GM23338 (cell line): ENCODE data around the gene TMEM178B. TPM values are rescaled to one million over a fixed set of nuclear protein-coding genes. Genes with fewer than 3 reads are reported as not detected.

Experiments
- ATAC-seq: fragments of 200-7000 bp; cut with Tn5 transposase; 3 replicates; pipeline ENCODE4 v1.9.1; 2020
- DNase-seq: peaks from one replicate; pipeline ENCODE4 v3.0.0-alpha.2; 2015; ENCODE audit warnings: low spot score
- H2AFZ ChIP-seq: fragments of 200-600 bp; sonication (generic); 2 replicates; pipeline ENCODE4 v1.8.0; 2016; ENCODE audit warnings: antibody characterized with exemption, mild to moderate bottlenecking, moderate library complexity
- H3F3A ChIP-seq: fragments of 200-600 bp; sonication (generic); replicated peaks from 2 replicates; pipeline ENCODE4 v1.8.0; 2017; ENCODE audit warnings: antibody characterized with exemption, mixed run types, low read depth
- H3K27ac ChIP-seq: fragments of 200-600 bp; sonication (generic); 2 replicates; pipeline ENCODE4 v1.6.1; 2016; ENCODE audit warnings: low read depth
- H3K27me3 ChIP-seq: fragments of 200-600 bp; sonication (generic); 2 replicates; pipeline ENCODE4 v1.8.0; 2016; ENCODE audit warnings: mild to moderate bottlenecking, mixed run types, moderate library complexity; ENCODE audit not compliant: insufficient read depth
- H3K36me3 ChIP-seq: fragments of 200-600 bp; sonication (generic); 2 replicates; pipeline ENCODE4 v1.8.0; 2016; ENCODE audit warnings: mild to moderate bottlenecking; ENCODE audit not compliant: insufficient read depth
- H3K4me1 ChIP-seq: fragments of 200-600 bp; sonication (generic); 2 replicates; pipeline ENCODE4 v1.8.0; 2016; ENCODE audit warnings: mild to moderate bottlenecking, moderate library complexity; ENCODE audit not compliant: insufficient read depth
- H3K4me2 ChIP-seq: fragments of 200-600 bp; sonication (generic); 2 replicates; pipeline ENCODE4 v1.7.1; 2017; ENCODE audit warnings: mixed run types
- H3K4me3 ChIP-seq: fragments of 200-600 bp; sonication (generic); 2 replicates; pipeline ENCODE4 v1.6.1; 2016; ENCODE audit warnings: mixed run types
- H3K79me2 ChIP-seq: fragments of 200-600 bp; sonication (generic); replicated peaks from 2 replicates; pipeline ENCODE4 v1.8.0; 2017; ENCODE audit warnings: mild to moderate bottlenecking; ENCODE audit not compliant: insufficient read depth
- H3K9me2 ChIP-seq: fragments of 200-600 bp; sonication (generic); 2 replicates; pipeline ENCODE4 v1.8.0; 2017; ENCODE audit not compliant: insufficient read depth
- H4K20me1 ChIP-seq: fragments of 200-600 bp; sonication (generic); replicated peaks from 2 replicates; pipeline ENCODE4 v1.8.0; 2017; ENCODE audit warnings: mild to moderate bottlenecking; ENCODE audit not compliant: insufficient read depth
- H3K27ac Mint-ChIP-seq: 2 replicates; pipeline ENCODE4 v1.8.0; 2020; ENCODE audit warnings: inconsistent platforms, mild to moderate bottlenecking, moderate library complexity, mixed read lengths
- H3K27me3 Mint-ChIP-seq: 3 replicates; pipeline ENCODE4 v1.8.0; 2022; ENCODE audit warnings: low read depth, mild to moderate bottlenecking, moderate library complexity, mixed read lengths, inconsistent platforms; ENCODE audit not compliant: insufficient read depth, poor library complexity
- H3K36me3 Mint-ChIP-seq: 3 replicates; pipeline ENCODE4 v1.8.0; 2021; ENCODE audit warnings: low read depth, mild to moderate bottlenecking, inconsistent platforms, moderate library complexity, mixed read lengths
- H3K4me1 Mint-ChIP-seq: 3 replicates; pipeline ENCODE4 v1.8.0; 2020; ENCODE audit warnings: mild to moderate bottlenecking, inconsistent platforms, mixed read lengths
- H3K4me3 Mint-ChIP-seq: 3 replicates; pipeline ENCODE4 v1.8.0; 2021; ENCODE audit warnings: moderate library complexity, mild to moderate bottlenecking, inconsistent platforms, mixed read lengths
- H3K9me3 Mint-ChIP-seq: 3 replicates; pipeline ENCODE4 v1.8.0; 2020; ENCODE audit warnings: moderate library complexity, mild to moderate bottlenecking, inconsistent platforms, mixed read lengths
- CREB1 ChIP-seq: fragments of 250-450 bp; sonication (Bioruptor Pico); IDR thresholded peaks from 2 replicates; pipeline ENCODE4 v1.5.0; 2020; ENCODE audit warnings: low read depth, mild to moderate bottlenecking, moderate library complexity
- EZH2 ChIP-seq: fragments of 200-600 bp; sonication (generic); IDR thresholded peaks from one replicate; pipeline ENCODE4 v1.8.0; 2017; ENCODE audit warnings: antibody characterized with exemption, mild to moderate bottlenecking, low read depth; ENCODE audit not compliant: unreplicated experiment
- JUNB ChIP-seq: IDR thresholded peaks from one replicate; pipeline ENCODE4 v1.6.1; 2016; ENCODE audit warnings: antibody characterized with exemption; ENCODE audit not compliant: unreplicated experiment
- NANOG ChIP-seq: IDR thresholded peaks from 2 replicates; pipeline ENCODE4 v1.6.1; 2016; ENCODE audit warnings: antibody characterized with exemption, borderline replicate concordance
- POLR2AphosphoS5 ChIP-seq: IDR thresholded peaks from 2 replicates; pipeline ENCODE4 v1.6.1; 2016; ENCODE audit warnings: antibody characterized with exemption, low read depth
- STAT1 ChIP-seq: IDR thresholded peaks from one replicate; pipeline ENCODE4 v1.6.1; 2016; ENCODE audit warnings: antibody characterized with exemption; ENCODE audit not compliant: unreplicated experiment
- ZNF114 ChIP-seq: fragments of 250-450 bp; sonication (Bioruptor Pico); IDR thresholded peaks from 2 replicates; pipeline ENCODE4 v1.5.0; 2020; ENCODE audit warnings: mild to moderate bottlenecking, moderate library complexity
- ZNF331 ChIP-seq: fragments of 250-450 bp; sonication (Bioruptor Pico); IDR thresholded peaks from 2 replicates; pipeline ENCODE4 v1.5.0; 2020; ENCODE audit warnings: low read depth, mild to moderate bottlenecking, moderate library complexity
- polyA plus RNA-seq: library from polyadenylated mRNA; unstranded; fragments of >200 nt; fragmentation: Nextera tagmentation; extraction: Ambion mirVana; gene quantifications from 2 replicates; pipeline ENCODE4 v1.2.1, GENCODE V29; 2016
- total RNA-seq: library from RNA; depleted of rRNA; stranded (reverse); fragments of >200 nt; shearing (Covaris generic); gene quantifications from 2 replicates; pipeline ENCODE4 v1.2.3, GENCODE V29; 2014
- TF ChIP-seq, protein P1 (sequence below): IDR thresholded peaks from 2 replicates; pipeline ENCODE4 v1.6.1; 2016; ENCODE audit warnings: antibody characterized with exemption
- TF ChIP-seq, protein P2 (sequence below), 2 experiments: fragments of 200-600 bp in 1 of 2; sonication (generic) in 1 of 2; conservative IDR thresholded peaks; 2 replicates each; pipeline versions ENCODE4 v1.5.1 to v1.6.1; 2016 to 2017; ENCODE audit warnings: antibody characterized with exemption in 2 of 2, low read depth in 2 of 2, mild to moderate bottlenecking in 2 of 2, moderate library complexity in 1 of 2
- TF ChIP-seq, protein P3 (sequence below): fragments of 250-450 bp; sonication (Bioruptor Pico); IDR thresholded peaks from 2 replicates; pipeline ENCODE4 v1.5.0; 2020; ENCODE audit warnings: mild to moderate bottlenecking, moderate library complexity

The TMEM178B gene
- total and polyA plus RNA-seq, 2 experiments from 2014 or later = 4.9 to 15.6 TPM

DNA sequence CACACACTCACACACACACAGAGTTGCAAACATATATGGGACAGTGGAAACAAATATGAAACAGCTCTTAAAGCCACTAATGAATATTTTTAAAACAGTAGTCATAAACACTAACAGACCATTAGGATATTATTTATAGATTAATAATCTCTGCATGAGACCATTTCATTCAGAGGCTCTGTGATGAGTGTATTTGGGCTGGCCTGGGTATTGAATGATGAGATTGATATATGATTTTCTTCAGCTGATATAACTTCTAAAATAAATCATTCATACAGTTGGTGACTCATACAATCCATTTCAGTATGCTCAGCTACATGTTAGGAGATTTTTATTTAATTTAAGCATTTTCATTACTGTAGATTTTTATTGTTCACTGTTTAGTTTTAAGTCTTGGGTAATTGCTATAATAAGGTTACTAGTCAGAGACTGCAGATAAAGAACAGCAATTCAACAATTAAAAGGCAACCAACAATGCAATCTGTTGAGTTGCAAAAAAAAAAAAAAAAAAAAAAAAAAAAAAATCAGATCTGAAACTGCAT lies 452.2 kb downstream of the TMEM178B start (continued):
- TF ChIP-seq, protein P1, sequence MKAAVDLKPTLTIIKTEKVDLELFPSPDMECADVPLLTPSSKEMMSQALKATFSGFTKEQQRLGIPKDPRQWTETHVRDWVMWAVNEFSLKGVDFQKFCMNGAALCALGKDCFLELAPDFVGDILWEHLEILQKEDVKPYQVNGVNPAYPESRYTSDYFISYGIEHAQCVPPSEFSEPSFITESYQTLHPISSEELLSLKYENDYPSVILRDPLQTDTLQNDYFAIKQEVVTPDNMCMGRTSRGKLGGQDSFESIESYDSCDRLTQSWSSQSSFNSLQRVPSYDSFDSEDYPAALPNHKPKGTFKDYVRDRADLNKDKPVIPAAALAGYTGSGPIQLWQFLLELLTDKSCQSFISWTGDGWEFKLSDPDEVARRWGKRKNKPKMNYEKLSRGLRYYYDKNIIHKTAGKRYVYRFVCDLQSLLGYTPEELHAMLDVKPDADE = no peak
- TF ChIP-seq JUNB (no peak), EZH2 (no peak), NANOG (no peak)

DNA sequence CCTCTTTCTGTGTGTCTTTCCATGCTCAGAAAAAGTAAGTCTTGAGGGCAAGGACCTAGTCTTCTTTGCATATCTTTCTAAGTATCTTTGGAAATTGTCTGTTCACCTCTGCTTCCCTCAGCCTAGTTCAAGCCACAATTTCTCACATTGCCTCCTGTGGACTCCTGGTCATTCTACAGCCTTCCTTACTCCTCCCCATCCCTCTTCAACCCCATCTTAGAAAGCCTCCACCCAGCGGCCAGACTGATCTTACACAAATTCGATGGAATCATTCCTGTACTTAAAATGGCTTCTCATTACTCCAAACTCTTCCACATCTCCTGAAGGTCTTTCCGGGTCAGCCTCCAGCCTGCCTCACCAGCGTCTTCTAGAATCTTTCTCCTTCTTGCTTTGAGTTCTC lies 453.2 kb downstream of the TMEM178B start:
- Histone ChIP-seq H3K4me2 (no peak overlapping the region), H3K4me1 (no peaks in the 10 kb centered on the region), H3K36me3 (no peaks in the 10 kb centered on the region; the same call in 1 of the 2 replicates), H3K79me2 (no peaks in the 10 kb centered on the region), H3K9me2 (peaks cover 6% of the 10 kb centered on the region), H3K27me3 (no peaks in the 10 kb centered on the region), H3F3A (no peaks in the 10 kb centered on the region), H4K20me1 (no peaks in the 10 kb centered on the region), H3K27ac (no peak overlapping the region), H2AFZ (no peak overlapping the region), H3K4me3 (no peak overlapping the region)
- no peak overlapping the region for H3K27ac Mint-ChIP-seq
- H3K27me3 Mint-ChIP-seq = peaks cover 3% of the 10 kb centered on the region
- DNase-seq (no peak), ATAC-seq (no peak)
- peaks cover 6% of the 10 kb centered on the region; the same call in 2 of the 3 replicates for H3K36me3 Mint-ChIP-seq
- H3K4me3 Mint-ChIP-seq = no peak overlapping the region
- peaks cover 8% of the 10 kb centered on the region; the same call in 2 of the 3 replicates for H3K4me1 Mint-ChIP-seq
- no peaks in the 10 kb centered on the region for H3K9me3 Mint-ChIP-seq
- no peak for TF ChIP-seq NANOG
- no peak for TF ChIP-seq ZNF114
- no peak for TF ChIP-seq ZNF331 (CRISPR knock-in tag)
- TF ChIP-seq CREB1 (CRISPR knock-in tag) = no peak
- TF ChIP-seq POLR2AphosphoS5 = no peak
- TF ChIP-seq EZH2 = no peak
- TF ChIP-seq, protein P2, sequence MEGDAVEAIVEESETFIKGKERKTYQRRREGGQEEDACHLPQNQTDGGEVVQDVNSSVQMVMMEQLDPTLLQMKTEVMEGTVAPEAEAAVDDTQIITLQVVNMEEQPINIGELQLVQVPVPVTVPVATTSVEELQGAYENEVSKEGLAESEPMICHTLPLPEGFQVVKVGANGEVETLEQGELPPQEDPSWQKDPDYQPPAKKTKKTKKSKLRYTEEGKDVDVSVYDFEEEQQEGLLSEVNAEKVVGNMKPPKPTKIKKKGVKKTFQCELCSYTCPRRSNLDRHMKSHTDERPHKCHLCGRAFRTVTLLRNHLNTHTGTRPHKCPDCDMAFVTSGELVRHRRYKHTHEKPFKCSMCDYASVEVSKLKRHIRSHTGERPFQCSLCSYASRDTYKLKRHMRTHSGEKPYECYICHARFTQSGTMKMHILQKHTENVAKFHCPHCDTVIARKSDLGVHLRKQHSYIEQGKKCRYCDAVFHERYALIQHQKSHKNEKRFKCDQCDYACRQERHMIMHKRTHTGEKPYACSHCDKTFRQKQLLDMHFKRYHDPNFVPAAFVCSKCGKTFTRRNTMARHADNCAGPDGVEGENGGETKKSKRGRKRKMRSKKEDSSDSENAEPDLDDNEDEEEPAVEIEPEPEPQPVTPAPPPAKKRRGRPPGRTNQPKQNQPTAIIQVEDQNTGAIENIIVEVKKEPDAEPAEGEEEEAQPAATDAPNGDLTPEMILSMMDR (conservative IDR thresholded peaks at IDR 0.05; ENCODE audit: low read depth in 2 of 2) = no peak
- no peak for TF ChIP-seq JUNB
- TF ChIP-seq STAT1 = no peak
- TF ChIP-seq, protein P3, sequence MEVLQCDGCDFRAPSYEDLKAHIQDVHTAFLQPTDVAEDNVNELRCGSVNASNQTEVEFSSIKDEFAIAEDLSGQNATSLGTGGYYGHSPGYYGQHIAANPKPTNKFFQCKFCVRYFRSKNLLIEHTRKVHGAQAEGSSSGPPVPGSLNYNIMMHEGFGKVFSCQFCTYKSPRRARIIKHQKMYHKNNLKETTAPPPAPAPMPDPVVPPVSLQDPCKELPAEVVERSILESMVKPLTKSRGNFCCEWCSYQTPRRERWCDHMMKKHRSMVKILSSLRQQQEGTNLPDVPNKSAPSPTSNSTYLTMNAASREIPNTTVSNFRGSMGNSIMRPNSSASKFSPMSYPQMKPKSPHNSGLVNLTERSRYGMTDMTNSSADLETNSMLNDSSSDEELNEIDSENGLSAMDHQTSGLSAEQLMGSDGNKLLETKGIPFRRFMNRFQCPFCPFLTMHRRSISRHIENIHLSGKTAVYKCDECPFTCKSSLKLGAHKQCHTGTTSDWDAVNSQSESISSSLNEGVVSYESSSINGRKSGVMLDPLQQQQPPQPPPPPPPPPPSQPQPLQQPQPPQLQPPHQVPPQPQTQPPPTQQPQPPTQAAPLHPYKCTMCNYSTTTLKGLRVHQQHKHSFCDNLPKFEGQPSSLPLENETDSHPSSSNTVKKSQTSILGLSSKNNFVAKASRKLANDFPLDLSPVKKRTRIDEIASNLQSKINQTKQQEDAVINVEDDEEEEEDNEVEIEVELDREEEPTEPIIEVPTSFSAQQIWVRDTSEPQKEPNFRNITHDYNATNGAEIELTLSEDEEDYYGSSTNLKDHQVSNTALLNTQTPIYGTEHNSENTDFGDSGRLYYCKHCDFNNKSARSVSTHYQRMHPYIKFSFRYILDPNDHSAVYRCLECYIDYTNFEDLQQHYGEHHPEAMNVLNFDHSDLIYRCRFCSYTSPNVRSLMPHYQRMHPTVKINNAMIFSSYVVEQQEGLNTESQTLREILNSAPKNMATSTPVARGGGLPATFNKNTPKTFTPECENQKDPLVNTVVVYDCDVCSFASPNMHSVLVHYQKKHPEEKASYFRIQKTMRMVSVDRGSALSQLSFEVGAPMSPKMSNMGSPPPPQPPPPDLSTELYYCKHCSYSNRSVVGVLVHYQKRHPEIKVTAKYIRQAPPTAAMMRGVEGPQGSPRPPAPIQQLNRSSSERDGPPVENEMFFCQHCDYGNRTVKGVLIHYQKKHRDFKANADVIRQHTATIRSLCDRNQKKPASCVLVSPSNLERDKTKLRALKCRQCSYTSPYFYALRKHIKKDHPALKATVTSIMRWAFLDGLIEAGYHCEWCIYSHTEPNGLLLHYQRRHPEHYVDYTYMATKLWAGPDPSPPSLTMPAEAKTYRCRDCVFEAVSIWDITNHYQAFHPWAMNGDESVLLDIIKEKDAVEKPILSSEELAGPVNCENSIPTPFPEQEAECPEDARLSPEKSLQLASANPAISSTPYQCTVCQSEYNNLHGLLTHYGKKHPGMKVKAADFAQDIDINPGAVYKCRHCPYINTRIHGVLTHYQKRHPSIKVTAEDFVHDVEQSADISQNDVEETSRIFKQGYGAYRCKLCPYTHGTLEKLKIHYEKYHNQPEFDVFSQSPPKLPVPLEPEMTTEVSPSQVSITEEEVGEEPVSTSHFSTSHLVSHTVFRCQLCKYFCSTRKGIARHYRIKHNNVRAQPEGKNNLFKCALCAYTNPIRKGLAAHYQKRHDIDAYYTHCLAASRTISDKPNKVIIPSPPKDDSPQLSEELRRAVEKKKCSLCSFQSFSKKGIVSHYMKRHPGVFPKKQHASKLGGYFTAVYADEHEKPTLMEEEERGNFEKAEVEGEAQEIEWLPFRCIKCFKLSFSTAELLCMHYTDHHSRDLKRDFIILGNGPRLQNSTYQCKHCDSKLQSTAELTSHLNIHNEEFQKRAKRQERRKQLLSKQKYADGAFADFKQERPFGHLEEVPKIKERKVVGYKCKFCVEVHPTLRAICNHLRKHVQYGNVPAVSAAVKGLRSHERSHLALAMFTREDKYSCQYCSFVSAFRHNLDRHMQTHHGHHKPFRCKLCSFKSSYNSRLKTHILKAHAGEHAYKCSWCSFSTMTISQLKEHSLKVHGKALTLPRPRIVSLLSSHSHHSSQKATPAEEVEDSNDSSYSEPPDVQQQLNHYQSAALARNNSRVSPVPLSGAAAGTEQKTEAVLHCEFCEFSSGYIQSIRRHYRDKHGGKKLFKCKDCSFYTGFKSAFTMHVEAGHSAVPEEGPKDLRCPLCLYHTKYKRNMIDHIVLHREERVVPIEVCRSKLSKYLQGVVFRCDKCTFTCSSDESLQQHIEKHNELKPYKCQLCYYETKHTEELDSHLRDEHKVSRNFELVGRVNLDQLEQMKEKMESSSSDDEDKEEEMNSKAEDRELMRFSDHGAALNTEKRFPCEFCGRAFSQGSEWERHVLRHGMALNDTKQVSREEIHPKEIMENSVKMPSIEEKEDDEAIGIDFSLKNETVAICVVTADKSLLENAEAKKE (CRISPR knock-in tag) = no peak
- TF ChIP-seq, protein P1 = no peak
